Measurements from ENCODE around the gene DPEP3.
A peak's percentile ranks its signal among the peaks of the same experiment; 100 is the strongest.

DPEP3 gene

GRCh38 chr16:67928561-67929364 lies 51.5 kb downstream of the DPEP3 start:
- DNase-seq, result peak; percentile 29

- DNase-seq, result no peak
Observed at GRCh38 chr16:67928147-67928546, 52.2 kb downstream of the DPEP3 start.

GRCh38 chr16:67927131-67927941 lies 53.0 kb downstream of the DPEP3 start:
- DNase-seq, result no peak

GRCh38 chr16:67926181-67926750 lies 54.0 kb downstream of the DPEP3 start:
- DNase-seq, result no peak

Measured in NCI-H2227 treated with DMSO at 0.1 percent for 48 hours (cell line).